Sigmoid colon (tissue), 3 donors: ENCODE measurements around the gene GNAS-AS1.

Experiments
- CTCF ChIP-seq, 4 experiments: fragments of 450-650 bp in 3 of 4; fragments of 200-600 bp in 1 of 4; IDR thresholded peaks; one replicate each; pipeline ENCODE4 v1.5.1; 2016 to 2019; ENCODE audit warnings: antibody characterized with exemption in 4 of 4, mild to moderate bottlenecking in 3 of 4, moderate library complexity in 2 of 4
- POLR2A ChIP-seq, 2 donors: fragments of 450-650 bp; IDR thresholded peaks; one replicate each; pipeline ENCODE4 v1.6.1; 2016; ENCODE audit warnings: antibody characterized with exemption in 2 of 2, mild to moderate bottlenecking in 2 of 2, moderate library complexity in 2 of 2

GRCh38 chr20:58874469-58874868 lies 23.8 kb upstream of the GNAS-AS1 start:
- no peak for TF ChIP-seq POLR2A (IDR thresholded peaks at IDR 0.05)
- no peak for TF ChIP-seq CTCF (IDR thresholded peaks at IDR 0.05)
